ENCODE results near the gene HPDL. TPM values are rescaled to one million over a fixed set of nuclear protein-coding genes. Genes with fewer than 3 reads are reported as not detected.

HPDL gene
- total RNA-seq, 3 donors from 2014 or later = 2.1 to 8.8 (median 7.4) TPM

- DNase-seq (no peak), ATAC-seq (no peak)
- Histone ChIP-seq H3K36me3 (ENCODE audit: low read depth) (peaks cover 5% of the 10 kb centered on the region), H3K9me3 (no peaks in the 10 kb centered on the region), H3K4me1 (ENCODE audit: low read depth) (peaks cover 28% of the 10 kb centered on the region), H3K4me3 (peak overlapping the region; percentile 57)
- intact Hi-C loops (cut with DNase I, micrococcal nuclease) = no loop called here
- no peak for TF ChIP-seq CTCF (IDR thresholded peaks at IDR 0.05)
Observed at GRCh38 chr1:45340816-45341466, 14.2 kb downstream of the HPDL start.

GRCh38 chr1:45344499-45344898 lies 17.8 kb downstream of the HPDL start:
- intact Hi-C loops (cut with DNase I, micrococcal nuclease) = no loop called here
- Histone ChIP-seq H3K36me3 (ENCODE audit: low read depth) (peaks cover 5% of the 10 kb centered on the region), H3K4me1 (ENCODE audit: low read depth) (peaks cover 10% of the 10 kb centered on the region), H3K4me3 (no peak overlapping the region), H3K9me3 (no peaks in the 10 kb centered on the region)
- ATAC-seq (no peak), DNase-seq (no peak)
- no peak for TF ChIP-seq CTCF (IDR thresholded peaks at IDR 0.05)

GRCh38 chr1:45345014-45345413 lies 18.3 kb downstream of the HPDL start:
- intact Hi-C loops (cut with DNase I, micrococcal nuclease) = no loop called here
- DNase-seq (no peak), ATAC-seq (no peak)
- TF ChIP-seq CTCF (IDR thresholded peaks at IDR 0.05) = no peak
- peaks cover 3% of the 10 kb centered on the region for H3K36me3 ChIP-seq (ENCODE audit: low read depth)
- no peaks in the 10 kb centered on the region for H3K9me3 ChIP-seq
- H3K4me1 ChIP-seq (ENCODE audit: low read depth) = peaks cover 10% of the 10 kb centered on the region
- H3K4me3 ChIP-seq = no peak overlapping the region

GRCh38 chr1:45346473-45346872 lies 19.8 kb downstream of the HPDL start:
- DNase-seq = no peak
- Histone ChIP-seq H3K4me1 (ENCODE audit: low read depth) (peaks cover under 1% of the 10 kb centered on the region), H3K36me3 (ENCODE audit: low read depth) (no peaks in the 10 kb centered on the region), H3K4me3 (no peak overlapping the region), H3K9me3 (no peaks in the 10 kb centered on the region)
- no peak for ATAC-seq
- intact Hi-C loops (cut with DNase I, micrococcal nuclease) = no loop called here
- TF ChIP-seq CTCF (IDR thresholded peaks at IDR 0.05) = no peak

GRCh38 chr1:45348020-45348419 lies 21.3 kb downstream of the HPDL start:
- no peak for ATAC-seq
- Histone ChIP-seq H3K4me3 (no peak overlapping the region), H3K36me3 (ENCODE audit: low read depth) (no peaks in the 10 kb centered on the region), H3K9me3 (no peaks in the 10 kb centered on the region), H3K4me1 (ENCODE audit: low read depth) (no peaks in the 10 kb centered on the region)
- intact Hi-C loops (cut with DNase I, micrococcal nuclease) = no loop called here
- TF ChIP-seq CTCF (IDR thresholded peaks at IDR 0.05) = no peak
- DNase-seq = no peak

GRCh38 chr1:45348609-45348965 lies 21.9 kb downstream of the HPDL start:
- no peak for TF ChIP-seq CTCF (IDR thresholded peaks at IDR 0.05)
- Histone ChIP-seq H3K36me3 (ENCODE audit: low read depth) (no peaks in the 10 kb centered on the region), H3K4me1 (ENCODE audit: low read depth) (no peaks in the 10 kb centered on the region), H3K4me3 (no peak overlapping the region), H3K9me3 (no peaks in the 10 kb centered on the region)
- intact Hi-C loops (cut with DNase I, micrococcal nuclease) = no loop called here
- ATAC-seq (no peak), DNase-seq (no peak)
